K562 (cell line): ENCODE data around the gene CCP110. TPM values are rescaled to one million over a fixed set of nuclear protein-coding genes. Genes with fewer than 3 reads are reported as not detected.

Experiments
- CBX8 ChIP-seq: fragments of 200-600 bp; sonication (generic); IDR thresholded peaks from 2 replicates; pipeline ENCODE4 v1.6.1; 2012; ENCODE audit warnings: borderline replicate concordance, mixed run types, low read depth, mild to moderate bottlenecking, moderate library complexity, mixed read lengths, low read length, control low read depth, inconsistent platforms; ENCODE audit not compliant: poor library complexity, severe bottlenecking; ENCODE audit errors: extremely low read depth
- DPF2 ChIP-seq: fragments of 450-650 bp; IDR thresholded peaks from 2 replicates; pipeline ENCODE4 v1.6.1; 2016
- ETV5 ChIP-seq: sonication (generic); formaldehyde crosslinking; IDR thresholded peaks from 2 replicates; pipeline ENCODE4 v1.4.0; 2020; ENCODE audit warnings: low read depth, mild to moderate bottlenecking, missing genetic modification reagents
- FOXA3 ChIP-seq, 2 experiments: fragments of 450-650 bp in 1 of 2; sonication (generic) in 1 of 2; formaldehyde crosslinking; IDR thresholded peaks in 1 of 2; conservative IDR thresholded peaks in 1 of 2; 2 replicates each; pipeline versions ENCODE4 v1.4.0 to v1.8.0; 2020 to 2022; ENCODE audit warnings: mild to moderate bottlenecking in 2 of 2, missing genetic modification reagents in 1 of 2
- HNRNPL ChIP-seq: fragments of 200-400 bp; formaldehyde crosslinking; IDR thresholded peaks from 2 replicates; pipeline ENCODE4 v1.6.1; 2017; ENCODE audit warnings: low read depth, mild to moderate bottlenecking, low read length
- MAFF ChIP-seq: IDR thresholded peaks from 2 replicates; pipeline ENCODE4 v1.6.1; 2012; ENCODE audit warnings: low read length, improper control_type of control experiment
- PRPF4 ChIP-seq: fragments of 200-400 bp; formaldehyde crosslinking; IDR thresholded peaks from one replicate; pipeline ENCODE4 v1.6.1; 2017; ENCODE audit warnings: low read length, low read depth, mild to moderate bottlenecking; ENCODE audit not compliant: insufficient read depth, poor library complexity, severe bottlenecking
- STAG1 ChIP-seq: sonication (generic); formaldehyde crosslinking; IDR thresholded peaks from 2 replicates; pipeline ENCODE4 v1.5.0; 2020; ENCODE audit warnings: missing genetic modification reagents, borderline replicate concordance
- TCFL5 ChIP-seq: fragments of 250-450 bp; sonication (Bioruptor Pico); conservative IDR thresholded peaks from 2 replicates; pipeline ENCODE4 v1.6.1; 2021; ENCODE audit warnings: mild to moderate bottlenecking, moderate library complexity, matching md5 sums
- ZKSCAN3 ChIP-seq: fragments of 250-450 bp; sonication (Bioruptor Pico); IDR thresholded peaks from 2 replicates; pipeline ENCODE4 v1.4.0; 2020
- ZNF668 ChIP-seq: fragments of 250-450 bp; sonication (Bioruptor Pico); IDR thresholded peaks from 2 replicates; pipeline ENCODE4 v1.8.0; 2022; ENCODE audit warnings: mild to moderate bottlenecking, inconsistent platforms
- polyA plus RNA-seq, 8 experiments: library from polyadenylated mRNA; depleted of rRNA in 4 of 8; stranded (reverse) in 5 of 8; unstranded in 3 of 8; fragments of >200 nt; fragmentation: Nextera tagmentation in 2 of 8; fragmentation: Illumina TruSeq in 1 of 8; extraction: Ambion mirVana in 2 of 8; extraction: Trizol in 1 of 8; gene quantifications; 2 replicates each; pipeline versions ENCODE4 v1.2.1 to v1.2.3, GENCODE V29; 2011 to 2014; ENCODE audit warnings: inconsistent platforms in 1 of 8, missing spikeins in 1 of 8
- total RNA-seq, 7 experiments: library from RNA; depleted of rRNA in 6 of 7; stranded (reverse); fragments of >200 nt in 6 of 7; fragmentation: Illumina TruSeq in 2 of 7; extraction: Trizol in 2 of 7; gene quantifications; 2 replicates each; pipeline versions ENCODE4 v1.2.1 to v1.2.3, GENCODE V29; 2011 to 2021; ENCODE audit warnings: low replicate concordance in 1 of 7
- TF ChIP-seq, protein P1 (sequence below): fragments of 250-450 bp; sonication (Bioruptor Pico); IDR thresholded peaks from 2 replicates; pipeline ENCODE4 v1.5.0; 2021
- TF ChIP-seq, protein P2 (sequence below): IDR thresholded peaks from 2 replicates; pipeline ENCODE4 v1.6.1; 2016; ENCODE audit warnings: missing genetic modification characterization, missing compliant biosample characterization
- TF ChIP-seq, protein P3 (sequence below): sonication (generic); formaldehyde crosslinking; IDR thresholded peaks from 2 replicates; pipeline ENCODE4 v1.8.0; 2022; ENCODE audit warnings: mild to moderate bottlenecking, missing genetic modification reagents

The CCP110 gene
- total and polyA plus RNA-seq, 9 of the 15 experiments (the other 6 are each of a cell fraction or from before 2014, with no cell fraction given) = 3.5 to 16.1 (median 12.1) TPM

DNA sequence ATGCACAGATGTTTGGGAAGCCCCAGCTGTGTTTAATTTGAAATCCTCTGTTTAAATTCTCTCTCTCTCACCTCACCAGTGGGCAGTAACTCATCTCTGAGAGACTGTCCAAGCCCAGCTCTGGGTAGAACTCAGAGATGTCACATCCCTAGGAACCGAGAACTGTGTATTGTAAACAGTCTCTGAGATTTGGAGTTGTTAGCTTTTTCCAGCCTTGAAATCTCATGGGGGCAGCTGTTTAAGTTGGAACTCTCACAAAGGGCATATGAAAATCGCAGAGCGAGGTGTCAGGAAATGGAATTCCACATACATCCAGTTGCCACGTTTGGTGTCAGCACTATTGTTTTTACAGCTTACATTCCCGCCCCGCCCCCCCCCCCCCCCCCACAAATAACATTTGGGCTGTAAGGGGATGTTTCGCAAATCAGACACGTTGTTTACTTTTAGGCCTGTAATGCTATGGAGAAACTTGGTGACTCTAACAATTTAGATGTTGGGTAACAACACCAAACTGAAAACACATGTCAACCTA lies 66.1 kb downstream of the CCP110 start (continued):
- TF ChIP-seq ZNF668 (CRISPR knock-in tag) = no peak
- TF ChIP-seq, protein P1, sequence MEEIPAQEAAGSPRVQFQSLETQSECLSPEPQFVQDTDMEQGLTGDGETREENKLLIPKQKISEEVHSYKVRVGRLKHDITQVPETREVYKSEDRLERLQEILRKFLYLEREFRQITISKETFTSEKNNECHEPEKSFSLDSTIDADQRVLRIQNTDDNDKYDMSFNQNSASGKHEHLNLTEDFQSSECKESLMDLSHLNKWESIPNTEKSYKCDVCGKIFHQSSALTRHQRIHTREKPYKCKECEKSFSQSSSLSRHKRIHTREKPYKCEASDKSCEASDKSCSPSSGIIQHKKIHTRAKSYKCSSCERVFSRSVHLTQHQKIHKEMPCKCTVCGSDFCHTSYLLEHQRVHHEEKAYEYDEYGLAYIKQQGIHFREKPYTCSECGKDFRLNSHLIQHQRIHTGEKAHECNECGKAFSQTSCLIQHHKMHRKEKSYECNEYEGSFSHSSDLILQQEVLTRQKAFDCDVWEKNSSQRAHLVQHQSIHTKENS (CRISPR knock-in tag) = no peak
- TF ChIP-seq FOXA3 (CRISPR knock-in tag; conservative IDR thresholded peaks at IDR 0.05 in 1 of 2, IDR thresholded peaks at IDR 0.05 in 1 of 2) = no peak
- no peak for TF ChIP-seq STAG1 (CRISPR knock-in tag)
- no peak for TF ChIP-seq TCFL5
- no peak for TF ChIP-seq DPF2
- TF ChIP-seq HNRNPL = no peak
- TF ChIP-seq MAFF = no peak
- TF ChIP-seq, protein P2, sequence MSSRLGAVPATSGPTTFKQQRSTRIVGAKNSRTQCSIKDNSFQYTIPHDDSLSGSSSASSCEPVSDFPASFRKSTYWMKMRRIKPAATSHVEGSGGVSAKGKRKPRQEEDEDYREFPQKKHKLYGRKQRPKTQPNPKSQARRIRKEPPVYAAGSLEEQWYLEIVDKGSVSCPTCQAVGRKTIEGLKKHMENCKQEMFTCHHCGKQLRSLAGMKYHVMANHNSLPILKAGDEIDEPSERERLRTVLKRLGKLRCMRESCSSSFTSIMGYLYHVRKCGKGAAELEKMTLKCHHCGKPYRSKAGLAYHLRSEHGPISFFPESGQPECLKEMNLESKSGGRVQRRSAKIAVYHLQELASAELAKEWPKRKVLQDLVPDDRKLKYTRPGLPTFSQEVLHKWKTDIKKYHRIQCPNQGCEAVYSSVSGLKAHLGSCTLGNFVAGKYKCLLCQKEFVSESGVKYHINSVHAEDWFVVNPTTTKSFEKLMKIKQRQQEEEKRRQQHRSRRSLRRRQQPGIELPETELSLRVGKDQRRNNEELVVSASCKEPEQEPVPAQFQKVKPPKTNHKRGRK (tag) = no peak
- no peak for TF ChIP-seq ETV5
- no peak for TF ChIP-seq ZKSCAN3 (CRISPR knock-in tag)
- no peak for TF ChIP-seq PRPF4
- TF ChIP-seq, protein P3, sequence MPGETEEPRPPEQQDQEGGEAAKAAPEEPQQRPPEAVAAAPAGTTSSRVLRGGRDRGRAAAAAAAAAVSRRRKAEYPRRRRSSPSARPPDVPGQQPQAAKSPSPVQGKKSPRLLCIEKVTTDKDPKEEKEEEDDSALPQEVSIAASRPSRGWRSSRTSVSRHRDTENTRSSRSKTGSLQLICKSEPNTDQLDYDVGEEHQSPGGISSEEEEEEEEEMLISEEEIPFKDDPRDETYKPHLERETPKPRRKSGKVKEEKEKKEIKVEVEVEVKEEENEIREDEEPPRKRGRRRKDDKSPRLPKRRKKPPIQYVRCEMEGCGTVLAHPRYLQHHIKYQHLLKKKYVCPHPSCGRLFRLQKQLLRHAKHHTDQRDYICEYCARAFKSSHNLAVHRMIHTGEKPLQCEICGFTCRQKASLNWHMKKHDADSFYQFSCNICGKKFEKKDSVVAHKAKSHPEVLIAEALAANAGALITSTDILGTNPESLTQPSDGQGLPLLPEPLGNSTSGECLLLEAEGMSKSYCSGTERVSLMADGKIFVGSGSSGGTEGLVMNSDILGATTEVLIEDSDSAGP (CRISPR knock-in tag) = no peak
- TF ChIP-seq CBX8 = no peak
